IPS DF 4.7 (cell line): ENCODE data around the gene CELA2B.
"Not testable (repeated sequence)": the region's sequence is repeated elsewhere in the genome, so short reads cannot be mapped to it uniquely, and the experiment has no call there.

Experiments used
- DNase-seq: peaks from one replicate; pipeline ENCODE4 v3.0.0-alpha.2; 2013; ENCODE audit warnings: low spot score; ENCODE audit errors: extremely low read depth

CELA2B gene

GRCh38 chr1:15445390-15446122, 30.3 kb upstream of the CELA2B start:
- DNase-seq, result no peak

GRCh38 chr1:15446212-15446611, 29.7 kb upstream of the CELA2B start:
- no peak for DNase-seq

- DNase-seq, result no peak
Observed at GRCh38 chr1:15448877-15449462, 26.9 kb upstream of the CELA2B start.

GRCh38 chr1:15449567-15449966, 26.3 kb upstream of the CELA2B start:
- DNase-seq, result no peak

- no peak for DNase-seq
Observed at GRCh38 chr1:15451014-15451722, 24.7 kb upstream of the CELA2B start.

GRCh38 chr1:15452216-15452615, 23.7 kb upstream of the CELA2B start:
- no peak for DNase-seq

GRCh38 chr1:15452866-15453571, 22.9 kb upstream of the CELA2B start:
- no peak for DNase-seq

GRCh38 chr1:15453734-15454133, 22.2 kb upstream of the CELA2B start:
- no peak for DNase-seq

GRCh38 chr1:15454256-15454655, 21.6 kb upstream of the CELA2B start:
- DNase-seq, result no peak

GRCh38 chr1:15455522-15455921, 20.4 kb upstream of the CELA2B start:
- DNase-seq, result no peak

GRCh38 chr1:15456313-15456954, 19.5 kb upstream of the CELA2B start, which contains the start of gene CELA2A:
TSS of gene CELA2A (plus strand) at chr1:15456732. CDS start at chr1:15456754, 22 bp downstream.
- no peak for DNase-seq

- DNase-seq, result no peak
Observed at GRCh38 chr1:15457585-15457984, 18.3 kb upstream of the CELA2B start.

GRCh38 chr1:15458388-15458787, 17.5 kb upstream of the CELA2B start:
- DNase-seq, result not testable (repeated sequence)

- DNase-seq, result no peak
Observed at GRCh38 chr1:15459771-15460707, 15.9 kb upstream of the CELA2B start.

GRCh38 chr1:15460708-15461095, 15.2 kb upstream of the CELA2B start:
- no peak for DNase-seq

GRCh38 chr1:15463064-15463800, 12.7 kb upstream of the CELA2B start:
- DNase-seq, result not testable (repeated sequence)

- DNase-seq, result not testable (repeated sequence)
Observed at GRCh38 chr1:15463926-15464322, 12.0 kb upstream of the CELA2B start.

GRCh38 chr1:15465674-15466073, 10.2 kb upstream of the CELA2B start:
- DNase-seq, result no peak

GRCh38 chr1:15466955-15467625, 8.8 kb upstream of the CELA2B start:
- DNase-seq, result not testable (repeated sequence)
